Lung microvascular endothelial cell (primary cell): ENCODE measurements around the gene IKZF2. TPM values are rescaled to one million over a fixed set of nuclear protein-coding genes. Genes with fewer than 3 reads are reported as not detected.

Experiments
- DNase-seq, 2 donors: peaks; one replicate each; pipeline versions ENCODE4 v3.0.0 to v3.0.0-alpha.2; 2010; ENCODE audit warnings: low read depth in 2 of 2
- total RNA-seq: library from RNA; depleted of rRNA; stranded (reverse); fragments of >200 nt; gene quantifications from 2 replicates; pipeline ENCODE4 v1.2.1, GENCODE V29; 2014

The IKZF2 gene
- total RNA-seq, 1 donor from 2014 or later, result 1.4 TPM

GRCh38 chr2:213002383-213002782, 149.0 kb downstream of the IKZF2 start:
- no peak for DNase-seq

DNA sequence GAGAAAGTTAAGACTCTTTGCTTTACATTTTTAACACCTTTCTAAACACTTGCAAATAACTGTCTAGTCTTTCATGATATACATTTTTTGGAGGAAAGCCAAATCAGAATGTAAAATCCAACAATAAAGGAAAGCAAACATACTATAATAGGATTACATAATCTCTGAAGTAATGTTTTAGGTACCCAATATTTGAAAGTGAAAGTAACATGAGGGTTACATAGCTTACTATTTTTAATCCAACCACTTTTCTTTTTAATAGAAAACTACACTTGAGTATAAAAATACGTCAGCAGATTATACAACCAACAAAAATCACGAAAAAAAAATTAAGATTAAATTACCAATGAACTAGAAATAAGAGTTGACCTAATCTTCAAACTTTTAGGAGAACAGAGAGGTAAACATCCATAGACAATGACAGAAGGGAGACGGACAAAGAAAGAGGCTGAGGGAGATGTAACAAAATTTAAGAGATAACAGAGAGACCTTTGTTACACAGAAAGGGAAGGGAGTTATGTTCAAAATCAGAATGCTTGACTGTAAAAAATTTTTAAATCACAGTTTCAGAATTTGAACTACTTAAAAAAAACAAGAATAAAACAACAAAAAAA, 150.0 kb downstream of the IKZF2 start:
- DNase-seq, result peak; percentile 1 to 34

GRCh38 chr2:212998626-212999359, 152.6 kb downstream of the IKZF2 start:
- peak in 1 of 2 donors; percentile 20 for DNase-seq

DNA sequence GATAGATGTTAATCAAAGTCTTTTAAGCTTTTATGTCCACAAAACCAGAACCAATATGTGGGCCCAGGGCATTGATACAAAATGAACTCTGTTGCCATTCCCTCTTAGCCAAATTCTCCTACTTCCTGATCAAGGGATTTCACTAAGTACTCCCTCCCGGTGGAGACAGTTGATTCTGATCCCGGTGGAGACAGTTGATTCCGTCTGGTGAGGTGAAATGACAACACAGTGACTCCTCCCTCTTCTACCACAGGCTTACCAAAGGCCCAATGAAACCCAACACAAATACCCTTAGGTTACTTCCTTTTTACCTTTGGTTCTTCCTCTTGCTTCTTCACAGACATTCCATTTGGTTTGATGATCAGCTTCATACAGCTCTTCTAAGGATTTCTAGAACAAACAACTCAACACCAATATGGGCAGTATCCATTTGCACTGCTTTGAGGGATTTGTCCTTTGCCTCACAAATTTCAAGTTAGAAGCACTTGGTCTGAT, 153.8 kb downstream of the IKZF2 start:
- no peak for DNase-seq

- no peak for DNase-seq
These were observed 155.5 kb downstream of the IKZF2 start for GRCh38 chr2:212995920-212996319.

GRCh38 chr2:212994976-212995375, 156.4 kb downstream of the IKZF2 start:
- no peak for DNase-seq

DNA sequence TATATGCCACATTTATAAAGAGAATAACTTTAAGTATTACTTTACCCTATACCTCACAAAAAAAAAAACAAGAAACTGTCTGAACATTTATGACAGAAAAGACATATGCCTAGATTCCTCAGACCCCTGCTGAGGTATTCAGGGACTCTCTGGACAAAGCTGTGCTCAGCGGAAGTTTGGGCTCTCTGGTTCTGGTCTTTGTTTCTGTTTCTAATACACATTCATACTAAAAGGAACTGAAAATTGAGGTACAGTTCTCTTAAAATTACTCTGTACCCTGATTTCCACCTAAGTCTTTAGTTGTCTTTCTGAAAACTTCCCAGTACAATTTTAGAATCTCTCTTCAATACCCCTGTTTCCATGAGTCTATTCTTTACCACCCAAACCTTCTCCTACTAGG, 160.3 kb downstream of the IKZF2 start:
- DNase-seq, result no peak

GRCh38 chr2:212990697-212991096, 160.7 kb downstream of the IKZF2 start:
- DNase-seq, result no peak

DNA sequence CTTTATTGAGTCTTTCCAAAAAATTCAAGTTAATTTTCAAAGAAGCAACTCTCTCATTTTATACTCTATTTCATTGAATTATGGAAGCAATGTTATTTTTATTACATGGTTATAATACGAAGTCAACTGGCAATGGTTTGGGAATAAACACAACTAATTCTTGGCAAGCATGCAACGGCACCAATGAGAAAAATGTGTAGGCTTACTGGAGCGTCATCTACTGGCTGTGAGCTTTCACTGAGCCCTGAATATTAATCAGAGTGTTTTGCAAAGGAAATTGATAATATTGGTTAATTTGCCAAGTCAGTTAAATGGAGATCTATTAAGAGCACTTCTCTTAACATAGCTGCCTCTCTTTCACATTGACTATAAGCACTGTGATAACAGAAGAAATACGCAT, 163.9 kb downstream of the IKZF2 start:
- peak in 1 of 2 donors; percentile 1 for DNase-seq

GRCh38 chr2:212984129-212984528, 167.3 kb downstream of the IKZF2 start:
- no peak for DNase-seq

- no peak for DNase-seq
These were observed 171.6 kb downstream of the IKZF2 start for GRCh38 chr2:212979799-212980198.

DNA sequence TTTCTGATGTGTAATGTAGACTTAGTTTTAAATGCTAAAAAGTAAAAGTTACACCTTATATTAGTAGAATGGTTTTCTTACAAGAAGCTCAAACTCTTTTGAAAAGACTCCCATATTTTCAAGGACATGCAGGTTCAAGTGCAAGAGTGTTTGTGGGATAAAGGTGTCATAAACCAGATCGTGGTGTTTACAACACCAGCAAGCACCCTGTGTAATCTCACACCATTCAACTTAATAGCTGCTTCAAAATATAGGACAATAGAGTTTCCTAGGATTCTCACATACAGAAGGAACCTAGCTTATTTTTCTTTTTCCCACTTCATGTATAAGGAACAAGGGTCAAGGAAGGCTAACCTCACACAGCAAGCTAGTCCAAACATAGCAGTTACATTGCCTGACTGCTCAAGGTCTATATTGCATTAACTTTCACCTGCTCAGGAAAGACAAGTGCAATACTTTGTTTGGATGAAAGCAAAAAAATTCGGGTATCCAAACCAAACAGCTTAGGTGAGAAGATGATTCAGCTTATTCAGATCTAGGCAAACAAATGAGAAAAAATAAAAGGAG, 172.3 kb downstream of the IKZF2 start:
- DNase-seq, result no peak

- no peak for DNase-seq
These were observed 174.3 kb downstream of the IKZF2 start for GRCh38 chr2:212977152-212977551.

DNA sequence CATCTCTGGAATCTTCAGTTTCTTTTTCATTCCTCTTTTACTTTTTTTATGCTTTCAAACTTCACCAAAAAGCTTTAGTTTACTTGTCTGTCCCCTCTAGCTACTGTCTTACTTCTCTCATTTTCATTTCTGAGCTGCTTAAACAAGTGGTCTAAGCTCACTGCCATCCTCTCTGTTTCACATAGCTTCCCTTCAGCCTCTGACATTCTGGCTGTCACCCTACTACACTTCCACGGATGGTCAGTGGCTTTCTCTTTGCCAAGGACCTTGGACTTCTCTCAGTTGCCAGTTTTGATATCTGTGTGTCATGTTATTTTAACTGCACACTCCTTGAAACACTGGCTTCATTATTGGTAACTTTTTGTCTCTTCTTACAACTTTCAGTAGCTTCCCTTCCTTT, 176.1 kb downstream of the IKZF2 start:
- no peak for DNase-seq

GRCh38 chr2:212974692-212975091, 176.7 kb downstream of the IKZF2 start:
- DNase-seq, result peak in 1 of 2 donors; percentile 72

GRCh38 chr2:212973347-212973746, 178.1 kb downstream of the IKZF2 start:
- no peak for DNase-seq

DNA sequence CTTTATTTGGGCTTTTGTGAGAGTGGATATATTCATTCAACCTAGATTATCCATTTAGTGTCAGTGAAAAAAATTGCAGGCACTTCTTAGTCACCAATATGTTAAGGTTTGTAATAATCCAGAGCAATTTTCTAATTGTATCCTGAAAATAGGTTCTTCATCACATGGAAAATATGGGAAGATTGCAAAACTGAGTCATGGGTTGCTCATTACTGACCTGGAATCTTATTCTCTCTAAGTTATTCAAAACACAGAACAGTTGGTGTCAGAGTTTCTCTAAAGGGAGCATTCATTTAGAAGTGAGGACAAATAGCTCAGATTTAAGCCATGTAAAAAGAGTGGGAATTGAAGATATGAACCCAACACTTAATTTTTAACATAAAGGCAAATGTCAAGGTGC, 181.3 kb downstream of the IKZF2 start:
- DNase-seq, result no peak

GRCh38 chr2:212968284-212969081, 182.9 kb downstream of the IKZF2 start:
- no peak for DNase-seq

DNA sequence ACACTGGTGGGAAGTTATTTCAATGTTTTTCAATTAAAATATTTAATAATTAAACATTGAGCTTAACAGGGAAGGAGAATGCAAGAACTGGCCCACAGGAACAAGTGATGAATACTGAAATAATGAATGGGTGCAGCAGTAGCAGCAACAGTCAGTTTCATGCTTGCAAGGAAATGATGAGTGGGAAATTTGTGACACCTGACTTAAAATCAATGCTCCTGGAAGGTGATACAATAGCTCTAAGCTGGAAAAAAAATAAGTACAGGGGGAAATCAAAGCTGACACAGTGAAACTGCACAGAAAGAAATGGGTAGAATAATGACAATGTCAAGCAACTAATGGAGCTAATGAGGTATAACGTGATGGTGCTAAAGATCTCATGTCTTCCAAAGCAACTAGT, 184.5 kb downstream of the IKZF2 start:
- DNase-seq, result no peak

DNA sequence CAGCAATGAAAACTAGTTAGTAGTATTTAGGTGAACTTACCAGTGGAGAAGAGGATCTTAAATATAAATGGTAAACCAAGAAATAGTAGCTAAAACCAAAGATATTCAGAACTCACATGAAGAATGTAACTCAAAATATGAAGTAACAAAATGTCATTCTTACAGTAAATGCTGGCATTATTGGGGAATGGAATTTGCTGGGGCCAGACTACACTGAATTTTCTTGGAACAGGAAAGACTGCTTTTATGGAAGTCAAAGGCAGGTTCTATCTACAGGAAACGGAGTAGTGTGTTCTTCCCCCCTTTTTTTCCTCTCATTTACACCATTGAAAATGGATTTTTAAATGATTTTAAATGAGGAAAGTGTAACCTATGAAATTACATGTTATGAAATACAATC, 188.7 kb downstream of the IKZF2 start:
- no peak for DNase-seq

DNA sequence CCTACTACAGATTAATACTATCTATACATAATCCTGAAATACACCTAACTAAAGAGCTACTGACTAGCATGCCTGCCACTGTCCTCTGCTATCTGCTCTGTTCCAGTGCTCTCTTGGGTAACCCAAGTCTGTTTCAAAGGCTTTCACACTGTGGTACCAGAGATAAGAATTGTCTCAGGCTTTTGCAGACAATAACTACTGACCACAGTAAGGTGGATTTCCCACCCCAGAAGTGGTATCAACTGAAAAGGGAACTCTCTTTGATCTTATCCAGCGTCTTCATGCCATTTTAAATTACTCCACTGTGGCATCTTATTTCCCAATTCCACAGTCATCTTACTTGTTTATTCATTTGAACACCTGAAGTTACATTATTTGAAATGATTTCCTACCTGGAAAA, 190.2 kb downstream of the IKZF2 start:
- DNase-seq, result no peak

DNA sequence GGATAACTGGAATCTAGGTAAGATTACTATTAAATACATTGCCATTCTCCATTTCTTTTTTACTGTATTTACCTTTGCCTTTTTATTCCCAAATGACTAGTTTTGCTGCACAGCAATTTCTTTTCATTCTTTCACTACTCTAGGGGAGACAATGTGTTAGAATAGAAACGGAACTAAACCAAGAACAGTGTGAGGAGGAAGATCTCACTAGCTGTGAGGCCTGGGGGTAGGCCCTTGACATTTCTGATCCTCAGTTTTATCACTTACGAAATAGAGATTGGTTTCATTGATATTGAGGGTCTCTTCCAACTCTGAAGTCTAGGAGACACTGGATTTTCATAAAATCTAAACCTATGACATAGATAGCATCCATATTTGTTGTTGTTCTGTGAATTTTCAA, 191.1 kb downstream of the IKZF2 start:
- DNase-seq, result no peak
